H1 (cell line): Measurements from ENCODE around the gene SLC39A7. TPM values are rescaled to one million over a fixed set of nuclear protein-coding genes. Genes with fewer than 3 reads are reported as not detected.

ENCODE experiments used
- CTCF ChIA-PET: fragments of 300-600 bp; sonication (Branson Sonifier 250); formaldehyde crosslinking; loops from one replicate; lab custom pipeline; 2021; ENCODE audit not compliant: partially characterized antibody; lab: Charles Lee
- POLR2A ChIA-PET: fragments of 300-600 bp; sonication (Branson Sonifier 250); formaldehyde crosslinking; loops from one replicate; lab custom pipeline; 2021; ENCODE audit warnings: inconsistent platforms; ENCODE audit not compliant: partially characterized antibody; lab: Charles Lee
- DNase-seq, 2 experiments: peaks; one replicate each; pipeline versions ENCODE4 v3.0.0 to v3.0.0-alpha.2; 2010 to 2022; ENCODE audit warnings: low spot score in 2 of 2, low read depth in 1 of 2, mixed read lengths in 1 of 2
- FAIRE-seq: peaks from 2 replicates; lab custom pipeline; 2011; peaks lifted over from hg19 to GRCh38; lab: Jason Lieb, UNC
- H2AFZ ChIP-seq: 2 replicates; pipeline ENCODE4 v1.8.1; 2012; ENCODE audit warnings: low read length, inconsistent platforms
- H2AK5ac ChIP-seq: 2 replicates; pipeline ENCODE4 v1.6.1; 2013; ENCODE audit warnings: low read depth, low read length
- H2BK120ac ChIP-seq: replicated peaks from 2 replicates; pipeline ENCODE3; 2013; ENCODE audit warnings: low read depth, low read length, inconsistent platforms
- H2BK12ac ChIP-seq: 2 replicates; pipeline ENCODE4 v1.6.1; 2013; ENCODE audit warnings: low read depth, low read length
- H2BK15ac ChIP-seq: 2 replicates; pipeline ENCODE4 v1.6.1; 2013; ENCODE audit warnings: low read length
- H2BK20ac ChIP-seq: 2 replicates; pipeline ENCODE4 v1.6.1; 2013; ENCODE audit warnings: low read length
- H2BK5ac ChIP-seq: 2 replicates; pipeline ENCODE4 v1.6.1; 2013; ENCODE audit warnings: low read depth, low read length
- H3K14ac ChIP-seq: 2 replicates; pipeline ENCODE4 v1.6.1; 2013; ENCODE audit warnings: inconsistent platforms; ENCODE audit not compliant: insufficient read length
- H3K18ac ChIP-seq: 2 replicates; pipeline ENCODE4 v1.6.1; 2013; ENCODE audit warnings: low read length; ENCODE audit errors: extremely low read depth
- H3K23ac ChIP-seq: 2 replicates; pipeline ENCODE4 v1.6.1; 2013; ENCODE audit warnings: inconsistent platforms; ENCODE audit not compliant: insufficient read length
- H3K23me2 ChIP-seq: 2 replicates; pipeline ENCODE4 v1.6.1; 2013; ENCODE audit warnings: low read depth, low read length
- H3K27ac ChIP-seq: 2 replicates; pipeline ENCODE4 v1.6.1; 2011; ENCODE audit warnings: low read depth, low read length, inconsistent platforms
- H3K27me3 ChIP-seq, 4 experiments: replicated peaks in 1 of 4; 1 replicate in 1 of 4; 2 replicates in 3 of 4; pipeline versions ENCODE4 v1.6.1 to v1.8.1; 2011 to 2013; ENCODE audit warnings: low read length in 3 of 4, mild to moderate bottlenecking in 3 of 4, inconsistent platforms in 2 of 4, mixed read lengths in 2 of 4, moderate library complexity in 1 of 4; ENCODE audit not compliant: control insufficient read depth in 3 of 4, insufficient read depth in 3 of 4; ENCODE audit errors: extremely low read depth in 1 of 4
- H3K36me3 ChIP-seq, 4 experiments: 2 replicates each; pipeline versions ENCODE4 v1.6.1 to v1.8.1; 2011 to 2013; ENCODE audit warnings: mild to moderate bottlenecking in 4 of 4, low read length in 3 of 4, moderate library complexity in 2 of 4, control low read depth in 1 of 4, inconsistent platforms in 1 of 4; ENCODE audit not compliant: insufficient read depth in 4 of 4, control insufficient read depth in 2 of 4
- H3K4ac ChIP-seq: replicated peaks from 2 replicates; pipeline ENCODE3; 2013; ENCODE audit warnings: low read length, low read depth, mixed read lengths, inconsistent platforms; ENCODE audit not compliant: insufficient read length
- H3K4me1 ChIP-seq, 4 experiments: replicated peaks in 1 of 4; 1 replicate in 1 of 4; 2 replicates in 3 of 4; pipeline versions ENCODE4 v1.6.1 to v1.8.1; 2011 to 2013; ENCODE audit warnings: low read length in 3 of 4, inconsistent platforms in 2 of 4, mixed read lengths in 1 of 4; ENCODE audit not compliant: insufficient read depth in 4 of 4, control insufficient read depth in 3 of 4
- H3K4me2 ChIP-seq, 2 experiments: 2 replicates each; pipeline versions ENCODE4 v1.6.1 to v1.8.1; 2011 to 2013; ENCODE audit warnings: low read depth in 2 of 2, low read length in 2 of 2, control low read depth in 1 of 2, inconsistent platforms in 1 of 2, mild to moderate bottlenecking in 1 of 2; ENCODE audit not compliant: insufficient read depth in 1 of 2
- H3K4me3 ChIP-seq, 4 experiments: fragments of 200-600, 300-600 bp in 1 of 4; sonication (generic), shearing (Covaris generic), sonication (Bioruptor Twin) in 1 of 4; 2 replicates each; pipeline versions ENCODE4 v1.5.1 to v1.8.1; 2011 to 2016; ENCODE audit warnings: low read length in 4 of 4, low read depth in 3 of 4, control low read depth in 2 of 4, inconsistent platforms in 2 of 4, mild to moderate bottlenecking in 2 of 4, mixed read lengths in 1 of 4, moderate library complexity in 1 of 4; ENCODE audit not compliant: insufficient read depth in 2 of 4; ENCODE audit errors: extremely low read depth in 1 of 4
- H3K56ac ChIP-seq: replicated peaks from 2 replicates; pipeline ENCODE3; 2013; ENCODE audit warnings: low read depth, mild to moderate bottlenecking, mixed read lengths, low read length, inconsistent platforms; ENCODE audit not compliant: insufficient read length
- H3K79me1 ChIP-seq: 2 replicates; pipeline ENCODE4 v1.6.1; 2013; ENCODE audit warnings: low read depth, low read length, control low read depth
- H3K79me2 ChIP-seq, 2 experiments: 2 replicates each; pipeline versions ENCODE4 v1.6.1 to v1.8.1; 2012 to 2013; ENCODE audit warnings: low read length in 2 of 2, mild to moderate bottlenecking in 2 of 2, inconsistent platforms in 1 of 2; ENCODE audit not compliant: insufficient read depth in 2 of 2, control insufficient read depth in 1 of 2
- H3K9ac ChIP-seq, 4 experiments: replicated peaks in 1 of 4; 1 replicate in 1 of 4; 2 replicates in 3 of 4; pipeline versions ENCODE4 v1.6.1 to v1.8.1; 2011 to 2013; ENCODE audit warnings: low read depth in 3 of 4, low read length in 3 of 4, control low read depth in 2 of 4, mild to moderate bottlenecking in 2 of 4, moderate library complexity in 2 of 4, inconsistent platforms in 1 of 4; ENCODE audit errors: extremely low read depth in 1 of 4
- H3K9me3 ChIP-seq, 2 experiments: 2 replicates each; pipeline versions ENCODE4 v1.6.1 to v1.8.1; 2012 to 2013; ENCODE audit warnings: mild to moderate bottlenecking in 2 of 2, moderate library complexity in 2 of 2, control low read depth in 1 of 2, inconsistent platforms in 1 of 2, low read depth in 1 of 2, low read length in 1 of 2, mixed read lengths in 1 of 2; ENCODE audit not compliant: insufficient read depth in 2 of 2
- H4K20me1 ChIP-seq, 2 experiments: replicated peaks in 1 of 2; 2 replicates each; pipeline versions ENCODE3 to v1.8.1; 2011 to 2013; ENCODE audit warnings: inconsistent platforms in 2 of 2, low read length in 2 of 2, mild to moderate bottlenecking in 1 of 2; ENCODE audit not compliant: insufficient read depth in 2 of 2, control insufficient read depth in 1 of 2
- H4K5ac ChIP-seq: 2 replicates; pipeline ENCODE4 v1.6.1; 2013; ENCODE audit warnings: low read length, low read depth, mixed read lengths, inconsistent platforms; ENCODE audit not compliant: insufficient read length
- H4K8ac ChIP-seq: 2 replicates; pipeline ENCODE4 v1.8.0; 2013; ENCODE audit warnings: mild to moderate bottlenecking, moderate library complexity, low read length, inconsistent platforms; ENCODE audit not compliant: insufficient read depth; ENCODE audit errors: extremely low read depth
- H4K91ac ChIP-seq: replicated peaks from 2 replicates; pipeline ENCODE3; 2013; ENCODE audit warnings: low read length, mixed read lengths, inconsistent platforms; ENCODE audit not compliant: insufficient read length
- CREB1 ChIP-seq: IDR thresholded peaks from 2 replicates; pipeline ENCODE4 v1.6.1; 2012; ENCODE audit warnings: inconsistent platforms
- CTCF ChIP-seq, 3 experiments: IDR thresholded peaks; 1 replicate in 2 of 3; 2 replicates in 1 of 3; pipeline versions ENCODE4 v1.5.1 to v1.6.1; 2011; ENCODE audit warnings: low read length in 3 of 3, mild to moderate bottlenecking in 3 of 3, inconsistent platforms in 2 of 3, low read depth in 1 of 3, moderate library complexity in 1 of 3; ENCODE audit not compliant: insufficient read depth in 1 of 3; ENCODE audit errors: control extremely low read depth in 1 of 3
- MAX ChIP-seq: IDR thresholded peaks from 2 replicates; pipeline ENCODE4 v1.6.1; 2012; ENCODE audit warnings: inconsistent platforms
- POLR2AphosphoS5 ChIP-seq: IDR thresholded peaks from 2 replicates; pipeline ENCODE4 v1.6.1; 2011; ENCODE audit warnings: low read depth, low read length
- RFX5 ChIP-seq: IDR thresholded peaks from 2 replicates; pipeline ENCODE4 v1.6.1; 2011; ENCODE audit warnings: low read depth, low read length, improper control_type of control experiment, borderline replicate concordance
- SAP30 ChIP-seq: fragments of 300-600 bp; sonication (generic); IDR thresholded peaks from 2 replicates; pipeline ENCODE4 v1.7.1; 2012; ENCODE audit warnings: low read length, moderate library complexity, mild to moderate bottlenecking, inconsistent platforms; ENCODE audit not compliant: insufficient read depth, insufficient replicate concordance
- SP1 ChIP-seq: IDR thresholded peaks from 2 replicates; pipeline ENCODE4 v1.6.1; 2011; ENCODE audit warnings: low read depth, low read length
- TAF1 ChIP-seq: IDR thresholded peaks from 2 replicates; pipeline ENCODE4 v1.6.1; 2011; ENCODE audit warnings: mild to moderate bottlenecking, low read depth, low read length
- WGBS, 2 experiments: shearing (Covaris generic) in 1 of 2; methylation state at CpG; one replicate each; pipeline versions ENCODE4 v1.1.6 to v1.1.7; 2013 to 2015; ENCODE audit warnings: low lambda C conversion rate in 2 of 2, mixed read lengths in 2 of 2, inconsistent platforms in 1 of 2, low coverage in 1 of 2, missing lambda C conversion rate in 1 of 2; ENCODE audit not compliant: insufficient replicate concordance in 2 of 2, insufficient coverage in 1 of 2, insufficient read length in 1 of 2; ENCODE audit errors: extremely low coverage in 1 of 2, missing lambda C conversion rate in 1 of 2; 5-methylcytosine and 5-hydroxymethylcytosine counted together
- polyA plus RNA-seq, 7 experiments: library from polyadenylated mRNA; depleted of rRNA in 3 of 7; stranded (reverse) in 5 of 7; unstranded in 2 of 7; fragments of >200 nt in 5 of 7; fragments of 200-250 nt in 2 of 7; gene quantifications; 1 replicate in 5 of 7; 2 replicates in 1 of 7; 4 replicates in 1 of 7; pipeline versions ENCODE4 v1.2.1 to v1.2.3, GENCODE V29; 2011 to 2013; ENCODE audit warnings: missing spikeins in 2 of 7, mixed read lengths in 2 of 7
- total RNA-seq: library from RNA; stranded (reverse); fragmentation: NEBNext Ultra II Directional; extraction: Animal tissue kit (Norgen Biotek cat#: 25700); gene quantifications from 2 replicates; pipeline ENCODE4 v1.2.1, GENCODE V29; 2021

Gene SLC39A7
- total and polyA plus RNA-seq, 2 of the 8 experiments (the other 6 are each of a cell fraction or from before 2014, with no cell fraction given), result 63.3 to 123 TPM

- CTCF ChIA-PET, result interaction anchor here (1.0 to 7.9 kb wide), 35 partner anchors 11 to 316 kb away, joined by 3 to 107 read pairs (median 5); partner anchors contain the start of genes B3GALT4, HSD17B8, RING1 and RPS18
- Histone ChIP-seq H2BK120ac (no peak overlapping the region), H3K4me3 (peak overlapping the region; percentile 33 to 73 (median 70)), H3K23me2 (peaks cover 9% of the 10 kb centered on the region; the same call in 1 of the 2 replicates), H3K27me3 (peaks cover 0 to 21% (median 11%) of the 10 kb centered on the region in 4 experiments; a peak in 6 of 7 replicates), H2AK5ac (no peak overlapping the region), H3K36me3 (peaks cover 0 to 2% (median 0%) of the 10 kb centered on the region in 4 experiments; a peak in 1 of 8 replicates), H3K4me2 (peak overlapping the region; percentile 63 to 98), H3K18ac (no peak overlapping the region), H4K20me1 (no peaks in the 10 kb centered on the region), H3K79me2 (no peaks in the 10 kb centered on the region), H3K79me1 (no peaks in the 10 kb centered on the region), H3K56ac (no peak overlapping the region), H2BK12ac (no peak overlapping the region), H2BK20ac (no peak overlapping the region), H2AFZ (0 out of 2 replicates have a peak overlapping the region, but pooled peaks have one; percentile 77), H4K91ac (no peak overlapping the region), H4K8ac (no peak overlapping the region), H2BK15ac (no peak overlapping the region), H3K9me3 (no peaks in the 10 kb centered on the region), H3K14ac (no peak overlapping the region), H4K5ac (no peak overlapping the region), H3K4me1 (peaks cover 0 to 10% (median 7%) of the 10 kb centered on the region in 4 experiments; a peak in 4 of 7 replicates), H3K27ac (peak overlapping the region; percentile 44; the same call in 1 of the 2 replicates), H3K23ac (no peak overlapping the region), H3K4ac (no peak overlapping the region), H2BK5ac (peak overlapping the region; percentile 5; the same call in 1 of the 2 replicates), H3K9ac (peak overlapping the region; percentile 40 to 72 (median 57))
- WGBS, 2 experiments, result 2% methylated on average over 57 of the region's 58 CpGs; no CpG with 5 or more reads in 1 of the 2 experiments
- DNase-seq, result peak; percentile 95 to 97
- POLR2A ChIA-PET, result interaction anchor here (0.7 to 3.0 kb wide), 22 partner anchors 10 to 281 kb away, joined by 3 to 26 read pairs (median 4); partner anchors contain the start of genes B3GALT4, PFDN6, RING1 and RPS18
- peak; percentile 85 for FAIRE-seq
- TF ChIP-seq TAF1 (peak; percentile 36; the same call in 1 of the 2 replicates), RFX5 (peak; percentile 46; the same call in 1 of the 2 replicates), SP1 (peak; percentile 70; the same call in 1 of the 2 replicates), POLR2AphosphoS5 (peak; percentile 46; the same call in 1 of the 2 replicates), CREB1 (peak; percentile 57; the same call in 1 of the 2 replicates), CTCF (IDR thresholded peaks at IDR 0.05; ENCODE audit: control extremely low read depth in 1 of 3, insufficient read depth in 1 of 3, low read depth in 1 of 3, low read length in 3 of 3) (no peak), SAP30 (no peak), MAX (peak; percentile 46; the same call in 1 of the 2 replicates)
Measured at GRCh38 chr6:33248932-33249731, 48.5 kb downstream of the SLC39A7 start.
